Measurements from ENCODE around the gene CCDC157. TPM values are rescaled to one million over a fixed set of nuclear protein-coding genes. Genes with fewer than 3 reads are reported as not detected.

Gene CCDC157
- polyA plus RNA-seq (ENCODE audit: insufficient read length in 10 of 10): 1 to 10 TPM in 8 of 10 donors, under 1 TPM in 2; 0.80 to 1.9 (median 1.3) TPM
- long read RNA-seq, donor 1: 0 reads
- long read RNA-seq, donor 2: 0 reads
- long read RNA-seq, donor 3: 0 reads
- long read RNA-seq, donor 4: 0 reads
- long read RNA-seq, donor 5: 0 reads
- long read RNA-seq, donor 6: 0 reads
- long read RNA-seq, donor 7: 0 reads
- long read RNA-seq, donor 8, partial matches to known transcripts: 0 of 1 reads
- long read RNA-seq, donor 8, other reads (novel, unspliced or antisense): 0 of 1 reads
- long read RNA-seq, donor 9: 0 reads

DNA sequence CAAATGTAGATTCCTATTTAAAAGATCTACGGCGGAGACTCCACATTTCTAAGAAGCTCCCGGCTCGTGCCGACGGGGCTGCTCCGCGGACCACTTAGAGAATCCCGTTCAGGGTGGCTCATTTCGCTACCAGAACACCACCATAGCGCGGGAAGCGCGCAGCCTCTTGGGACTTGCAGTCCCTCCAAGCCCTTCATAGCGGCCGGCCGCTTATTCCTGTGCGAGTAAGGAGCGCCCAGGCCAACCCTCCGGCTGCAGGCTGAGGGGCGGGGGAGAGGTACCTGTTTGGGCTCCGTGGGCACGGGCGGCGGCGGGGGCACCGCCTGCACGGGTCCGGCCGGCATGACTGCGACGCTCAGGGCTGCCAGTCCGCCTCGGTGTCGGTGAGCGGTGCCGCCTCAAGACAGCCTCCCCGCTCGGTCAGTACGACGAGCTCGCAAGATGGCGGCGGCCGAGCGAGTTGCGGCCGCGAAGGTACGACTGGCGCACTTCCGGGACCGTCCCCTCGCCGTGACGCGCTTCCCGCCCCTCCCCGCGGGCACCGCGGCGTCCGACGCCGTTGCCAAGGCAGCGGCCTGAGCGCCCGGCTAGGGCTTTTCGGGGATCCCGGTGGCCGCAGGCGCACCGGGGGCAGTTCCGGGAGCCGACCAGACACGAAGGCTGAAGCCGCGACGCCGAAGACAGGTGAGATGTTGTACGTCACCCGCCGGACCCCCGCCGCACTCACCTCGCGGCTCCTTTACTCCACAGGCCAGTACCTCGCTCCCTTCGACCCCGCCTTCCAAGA is at the start of gene CCDC157, which contains the start of gene SF3A1:
TSS of gene CCDC157 (plus strand) at position 559 of the 787 bp plus-strand sequence. CDS start 8,994 bp downstream, outside the sequence.
TSS of gene SF3A1 (minus strand) at position 446 of the 787 bp plus-strand sequence. CDS start at position 344, 102 bp downstream.
- DNase-seq: peak; percentile 87 to 97 (median 94)

DNA sequence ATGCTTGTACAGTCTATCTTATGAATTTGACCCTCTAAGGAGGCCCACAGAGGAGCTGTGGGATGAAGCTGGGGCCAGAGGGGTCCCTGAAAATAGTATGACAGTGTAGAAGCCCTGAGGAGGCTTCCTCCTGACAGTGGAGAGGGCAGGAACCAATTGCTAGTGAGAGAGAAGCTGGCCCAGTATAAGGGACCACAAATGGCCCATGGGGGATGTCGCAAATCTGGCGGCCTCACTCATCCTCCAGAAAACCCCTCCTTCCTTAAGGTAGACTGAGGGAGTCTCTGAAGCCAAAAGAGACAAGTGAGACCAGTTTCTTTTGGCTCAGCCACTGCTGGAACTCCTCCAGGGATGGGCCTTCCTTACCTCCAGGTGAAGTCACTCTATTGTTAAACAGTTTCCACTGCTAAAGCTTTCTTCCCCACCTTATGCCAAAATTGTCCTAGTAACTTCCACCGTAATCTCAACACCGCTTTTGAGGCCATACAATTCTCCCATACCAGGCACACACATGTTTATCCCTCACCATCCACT is 49.7 kb upstream of the CCDC157 start:
- DNase-seq: no peak

DNA sequence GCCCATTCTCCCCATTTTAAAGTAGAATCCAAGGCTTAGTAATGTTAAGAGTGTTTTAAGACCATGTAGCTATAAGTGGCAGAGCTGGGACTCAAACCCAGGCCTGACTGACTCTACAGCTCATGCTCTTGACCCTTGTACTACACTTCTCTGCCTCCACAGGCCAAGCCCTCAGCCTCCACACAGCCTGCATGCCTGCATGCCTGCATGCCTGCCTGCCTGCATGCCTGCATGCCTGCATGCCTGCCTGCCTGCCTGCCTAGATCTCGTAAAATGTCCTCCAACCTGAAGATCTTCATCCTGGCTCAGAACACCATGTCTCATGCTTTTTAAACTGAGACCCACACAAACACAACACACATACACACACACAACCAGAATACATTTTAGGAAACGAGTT is 48.7 kb upstream of the CCDC157 start:
- DNase-seq: no peak

DNA sequence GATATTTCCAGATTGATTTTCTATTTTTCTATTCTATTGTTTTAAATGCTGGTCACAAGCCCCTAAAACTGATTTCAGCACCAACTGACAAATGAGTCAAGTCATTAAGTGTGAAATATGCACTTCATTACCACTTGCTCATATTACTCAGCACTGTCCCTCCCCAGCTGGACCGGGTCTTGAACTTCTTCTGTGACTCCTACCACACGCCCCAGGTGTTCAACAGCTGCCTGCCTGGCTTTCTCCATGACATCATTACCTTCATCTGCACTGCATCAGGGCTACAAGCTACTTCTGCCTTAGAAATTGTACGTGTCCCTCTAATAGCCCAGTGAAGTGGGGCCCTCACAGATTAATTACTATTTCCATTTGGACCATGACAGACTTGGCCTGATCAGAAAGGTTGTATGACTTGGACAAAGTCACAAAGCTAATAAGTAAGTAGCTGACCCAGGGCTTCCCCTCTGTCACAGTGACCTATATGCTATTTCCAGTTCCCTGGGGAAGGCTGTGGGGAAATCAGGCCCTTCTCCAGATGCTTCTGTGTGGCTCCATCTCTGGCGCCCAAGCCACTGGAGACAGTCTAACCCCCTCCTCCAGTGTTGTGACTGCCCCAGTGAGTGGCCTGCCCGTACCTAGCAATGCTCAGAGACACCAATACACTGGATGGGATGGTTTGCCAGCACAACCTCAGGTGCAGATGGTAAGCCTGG is 48.1 kb upstream of the CCDC157 start:
- no peak for DNase-seq

DNA sequence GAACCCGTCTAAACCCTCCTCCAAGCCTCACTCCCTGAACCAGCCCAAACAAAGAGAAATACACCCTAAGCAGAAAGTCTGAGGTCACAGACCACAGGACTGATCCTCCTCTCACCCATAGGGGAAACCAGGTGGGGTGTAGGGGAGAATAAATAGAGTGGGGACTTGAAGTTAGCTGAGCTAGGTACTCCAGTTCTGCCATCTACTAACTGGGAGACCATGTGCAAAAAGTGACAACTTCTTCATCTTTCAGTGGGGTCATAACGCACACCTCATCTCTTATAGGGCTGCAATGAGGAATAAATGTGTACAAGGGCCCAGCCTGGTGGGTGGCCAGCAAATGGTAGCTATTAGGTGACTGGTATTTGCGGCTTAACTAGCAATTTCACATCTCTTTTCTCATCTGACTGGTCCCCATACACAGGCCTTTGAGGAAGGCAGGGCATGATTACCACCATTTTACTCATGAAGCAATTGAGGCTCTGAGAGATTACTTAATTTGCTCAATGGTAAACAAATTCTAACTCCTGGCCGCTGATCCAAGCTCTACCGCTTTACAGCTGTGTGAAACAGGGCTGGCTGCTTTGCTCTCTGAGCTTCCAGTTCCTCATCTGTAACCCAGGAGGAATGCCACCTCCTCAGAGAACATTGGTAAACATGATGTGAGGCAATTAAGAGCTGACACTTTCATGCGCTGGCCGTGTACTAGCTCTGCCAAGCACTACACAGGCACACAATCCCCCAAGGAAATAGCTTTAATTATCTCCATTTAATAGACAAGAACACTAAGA is 46.7 kb upstream of the CCDC157 start:
- DNase-seq: no peak

DNA sequence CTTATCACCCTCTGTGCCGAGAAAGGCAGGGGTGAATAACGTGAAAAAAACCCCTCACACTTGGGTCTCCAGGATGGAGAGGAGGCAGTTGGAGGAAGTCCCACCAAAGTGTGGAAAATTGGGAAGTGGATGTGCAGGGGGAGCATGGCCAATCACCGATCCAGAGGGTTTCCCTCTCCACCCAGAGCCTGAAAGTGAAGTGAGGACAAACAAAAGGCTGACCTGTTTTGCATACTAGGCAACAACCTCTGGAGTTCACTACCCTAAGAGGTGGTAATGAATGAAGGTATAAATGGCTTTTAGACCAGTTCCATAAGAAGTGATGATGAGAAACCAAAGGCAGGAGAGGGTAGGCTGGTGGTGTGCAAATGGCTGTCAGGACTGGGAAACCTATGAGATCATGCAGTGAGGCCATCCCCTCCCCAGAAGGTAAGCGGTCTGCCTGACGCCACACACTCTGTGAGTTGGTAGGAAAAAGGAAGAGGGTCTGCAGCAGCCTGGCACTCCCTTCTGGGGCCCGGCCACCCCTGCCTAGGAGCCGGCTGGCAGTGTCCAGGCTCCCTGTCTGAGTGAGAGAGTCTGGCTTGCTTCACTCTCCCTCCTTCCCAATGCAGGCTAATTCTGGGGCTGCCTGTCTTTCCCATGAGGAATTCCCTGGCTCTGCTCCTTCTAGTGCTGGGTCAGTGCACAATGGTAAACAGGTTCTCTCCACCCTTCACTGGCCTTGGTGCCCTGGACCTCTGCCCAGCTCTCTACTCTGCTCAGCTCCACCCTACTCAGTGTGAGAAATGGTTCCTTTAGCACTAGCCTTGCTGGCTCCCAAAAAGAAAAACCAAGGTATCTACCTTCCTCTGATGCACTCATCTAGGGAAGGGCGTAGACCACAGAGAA is 45.7 kb upstream of the CCDC157 start:
- DNase-seq: no peak

DNA sequence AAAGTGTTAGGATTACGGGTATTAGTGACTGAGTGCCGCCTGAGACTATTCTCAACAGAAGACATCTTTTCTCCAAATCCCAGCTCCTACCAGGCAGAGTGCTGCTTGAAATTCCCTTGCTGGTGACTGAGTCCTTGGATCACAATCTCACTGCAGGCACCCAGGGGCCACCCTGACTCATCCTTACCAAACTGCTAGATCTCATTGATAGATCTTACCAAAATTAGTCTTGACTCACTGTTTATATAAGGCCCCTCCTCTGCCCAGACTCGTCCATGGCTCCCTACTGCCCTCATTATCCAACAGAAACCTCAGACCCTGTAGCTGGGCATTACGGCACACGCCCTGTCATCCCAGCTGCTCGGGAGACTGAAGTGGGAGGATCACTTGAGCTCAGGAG is 44.8 kb upstream of the CCDC157 start:
- no peak for DNase-seq

DNA sequence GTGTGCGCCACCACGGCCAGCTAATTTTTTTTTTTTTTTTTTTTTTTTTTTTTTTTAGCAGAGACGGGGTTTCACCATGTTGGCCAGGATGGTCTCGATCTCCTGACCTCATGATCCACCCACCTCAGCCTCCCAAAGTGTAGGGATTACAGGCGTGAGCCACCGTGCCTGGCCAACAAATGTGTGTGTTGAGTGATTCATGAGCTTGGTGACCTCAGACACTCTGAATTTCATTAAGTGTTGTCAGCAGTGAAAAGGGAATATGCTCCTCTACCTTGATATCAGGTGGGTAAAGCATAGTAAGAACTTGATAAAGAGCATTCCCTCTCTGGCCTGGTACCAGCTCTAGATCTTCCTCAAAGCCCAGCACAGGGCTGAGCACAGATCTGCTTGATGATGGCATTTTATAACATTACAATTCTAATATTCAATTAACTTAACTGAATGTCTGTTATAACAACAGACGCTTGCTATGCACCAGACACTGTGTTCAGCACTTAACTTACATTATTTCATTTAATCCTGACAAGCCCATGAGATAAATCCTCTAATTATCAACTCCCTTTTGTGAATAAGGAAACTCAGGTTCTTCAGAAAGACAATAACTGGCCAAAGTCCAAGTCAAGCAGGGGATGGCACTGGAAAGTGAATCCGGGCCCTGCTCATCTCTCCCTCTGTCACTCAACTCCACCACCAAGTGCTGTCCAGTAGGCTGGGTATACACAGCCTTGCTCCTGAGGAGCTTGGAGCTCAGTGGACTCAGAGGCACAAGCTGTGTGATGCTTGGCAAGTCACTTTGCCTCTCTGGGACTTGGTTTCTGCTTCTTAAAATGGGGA is 43.1 kb upstream of the CCDC157 start:
- no peak for DNase-seq

DNA sequence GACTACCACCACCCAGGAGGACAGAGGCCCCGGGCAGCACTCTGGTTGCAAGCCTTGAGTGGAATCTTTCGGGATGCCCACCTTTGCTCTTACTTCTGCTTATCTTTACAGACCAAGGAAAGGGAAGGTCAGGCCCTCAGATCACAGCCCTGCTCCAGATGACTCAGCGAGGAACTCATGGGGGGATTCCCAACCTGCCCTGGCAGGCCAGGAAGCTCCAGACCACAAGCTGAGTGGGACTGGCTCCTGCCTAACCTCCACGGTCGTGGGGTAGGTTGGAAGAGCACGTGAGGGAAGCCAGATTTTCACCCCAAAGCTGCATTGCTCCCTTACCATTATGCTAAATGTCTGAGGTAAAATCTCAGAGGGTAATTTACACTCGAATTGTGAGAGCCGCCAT is 41.9 kb upstream of the CCDC157 start:
- no peak for DNase-seq

DNA sequence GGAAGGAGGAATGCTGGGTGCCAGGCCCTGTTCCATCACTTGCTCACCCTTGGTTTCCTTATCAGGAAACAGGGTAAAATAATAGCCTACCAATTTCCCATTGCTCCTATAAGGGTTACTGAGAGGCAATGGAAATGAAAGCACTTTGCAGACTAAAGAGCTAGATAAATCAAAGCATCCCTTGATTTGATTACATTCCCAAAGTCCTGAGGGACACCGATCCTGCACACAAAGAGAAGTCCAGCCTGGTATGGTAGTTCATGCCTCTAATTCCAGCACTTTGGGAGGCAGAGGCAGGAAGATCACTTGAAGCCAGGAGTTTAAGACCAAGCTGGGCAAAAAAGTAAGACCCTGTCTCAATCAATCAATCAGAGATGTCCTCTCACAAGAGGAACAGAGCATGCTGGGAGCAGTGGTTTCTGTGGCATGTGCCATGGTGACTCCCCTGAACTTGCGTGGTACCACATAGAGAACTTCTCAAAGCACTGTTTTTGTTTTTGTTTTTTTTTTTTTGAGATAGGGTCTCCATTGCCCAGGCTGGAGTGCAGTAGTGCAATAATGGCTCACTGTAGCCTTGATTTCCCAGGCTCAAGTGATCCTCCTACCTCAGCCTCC is 40.7 kb upstream of the CCDC157 start:
- no peak for DNase-seq

DNA sequence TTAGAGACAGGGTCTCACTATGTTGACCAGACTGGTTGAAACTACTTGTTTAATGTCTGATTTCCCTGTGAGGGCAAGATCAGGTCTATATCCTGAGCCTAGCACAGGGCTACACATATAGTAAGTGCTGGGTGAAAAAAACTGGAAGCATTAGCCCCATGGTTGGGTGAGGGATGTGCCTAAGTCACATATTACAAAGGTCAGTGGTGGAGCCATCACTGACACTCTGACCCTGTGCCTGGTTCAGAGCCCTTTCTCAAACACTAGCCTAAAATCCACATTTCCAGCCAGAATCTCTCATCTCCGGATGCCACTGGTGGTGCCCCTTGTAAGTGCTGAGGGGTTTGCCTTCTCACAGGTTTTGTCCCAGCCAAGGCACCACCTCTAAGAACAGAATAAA is 39.0 kb upstream of the CCDC157 start:
- DNase-seq: no peak

DNA sequence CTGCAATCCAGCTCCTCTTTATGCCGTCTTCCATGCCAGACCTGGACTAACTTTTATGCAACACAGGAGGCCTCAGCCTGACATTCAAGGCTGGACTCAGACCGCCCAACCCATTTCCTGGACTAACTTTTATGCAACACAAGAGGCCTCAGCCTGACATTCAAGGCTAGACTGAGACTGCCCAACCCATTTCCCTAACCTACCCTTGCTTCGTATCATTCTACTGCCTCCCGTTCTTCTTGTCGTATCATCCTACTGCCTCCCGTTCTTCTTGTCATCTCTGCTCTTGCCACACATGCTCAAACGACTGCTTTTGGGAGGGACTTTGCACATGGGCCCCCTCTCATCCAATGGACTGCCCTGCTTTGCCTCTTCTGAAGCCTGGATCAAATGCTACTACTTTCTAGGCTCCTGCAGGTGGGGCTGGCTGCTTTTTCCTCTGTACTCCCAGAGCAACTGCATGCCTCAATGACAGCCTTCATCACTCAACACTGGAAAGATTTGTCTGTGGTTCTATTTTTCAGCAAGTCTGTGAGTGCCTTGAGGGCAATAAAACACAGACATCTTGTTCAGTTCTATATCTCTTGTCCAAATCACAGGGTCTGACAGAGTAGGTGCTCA is 37.9 kb upstream of the CCDC157 start:
- no peak for DNase-seq

DNA sequence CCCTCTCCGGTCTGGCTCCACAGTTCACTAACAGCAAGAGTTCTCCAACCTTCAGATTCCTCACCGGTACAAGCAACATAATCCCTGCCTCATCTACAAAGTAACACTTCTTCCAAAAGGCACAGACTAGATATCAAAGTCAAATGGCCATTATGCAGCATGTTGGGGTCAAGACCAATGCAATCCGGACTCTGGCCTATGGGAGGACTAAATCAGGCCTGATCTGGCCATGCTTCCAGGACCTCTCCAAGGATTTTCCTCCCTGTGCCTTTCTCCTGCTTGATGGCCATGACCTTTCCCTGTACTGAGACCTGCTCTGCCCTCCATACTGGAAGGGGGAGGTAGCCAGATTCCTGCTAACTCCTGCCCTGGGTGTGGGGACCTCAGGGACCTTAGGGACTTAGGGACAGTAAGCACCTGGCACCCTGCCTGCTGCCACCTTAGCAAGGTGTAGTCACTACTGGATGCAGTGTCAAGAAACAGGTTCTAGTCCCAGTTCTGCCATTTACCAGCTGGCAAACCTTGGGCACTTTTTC is 36.7 kb upstream of the CCDC157 start:
- DNase-seq: no peak

DNA sequence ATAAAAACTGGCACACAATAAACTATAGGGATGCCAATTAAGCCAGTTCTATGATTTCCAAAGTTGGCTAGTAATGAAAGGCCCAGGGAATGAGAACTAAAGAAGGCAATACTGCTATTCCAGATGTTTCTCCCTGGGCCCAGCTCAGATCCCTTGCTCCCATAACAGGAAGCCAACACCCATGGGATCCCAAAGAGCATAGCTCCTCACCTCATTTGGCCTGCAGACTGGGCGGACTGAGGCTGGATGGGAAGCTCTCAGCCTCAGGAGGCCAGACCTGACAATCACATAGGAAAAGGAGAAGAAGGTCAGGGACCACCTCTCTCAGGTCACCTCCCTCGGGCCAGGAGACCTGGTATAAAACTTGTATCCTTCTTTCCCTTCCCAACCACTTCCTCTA is 35.3 kb upstream of the CCDC157 start:
- DNase-seq: no peak

DNA sequence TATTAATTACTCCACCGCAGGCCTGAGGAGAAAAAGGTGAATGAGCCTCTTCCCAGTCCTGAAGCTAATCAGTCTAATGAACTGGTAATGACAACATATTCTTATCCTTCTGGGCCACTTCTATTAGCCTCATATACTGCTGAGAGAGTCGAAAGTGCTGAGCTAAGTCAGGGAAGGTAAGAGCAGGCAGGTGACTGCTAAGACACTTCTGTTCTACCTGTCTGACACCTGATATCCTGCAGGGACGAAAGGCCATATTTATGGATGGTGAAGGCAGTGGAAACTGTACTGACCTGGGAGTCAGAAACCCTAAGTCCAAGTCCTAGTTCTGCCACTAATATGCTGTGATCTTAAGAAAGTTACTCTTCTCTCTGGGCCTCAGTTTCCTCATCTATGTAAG is 33.6 kb upstream of the CCDC157 start:
- DNase-seq: no peak

DNA sequence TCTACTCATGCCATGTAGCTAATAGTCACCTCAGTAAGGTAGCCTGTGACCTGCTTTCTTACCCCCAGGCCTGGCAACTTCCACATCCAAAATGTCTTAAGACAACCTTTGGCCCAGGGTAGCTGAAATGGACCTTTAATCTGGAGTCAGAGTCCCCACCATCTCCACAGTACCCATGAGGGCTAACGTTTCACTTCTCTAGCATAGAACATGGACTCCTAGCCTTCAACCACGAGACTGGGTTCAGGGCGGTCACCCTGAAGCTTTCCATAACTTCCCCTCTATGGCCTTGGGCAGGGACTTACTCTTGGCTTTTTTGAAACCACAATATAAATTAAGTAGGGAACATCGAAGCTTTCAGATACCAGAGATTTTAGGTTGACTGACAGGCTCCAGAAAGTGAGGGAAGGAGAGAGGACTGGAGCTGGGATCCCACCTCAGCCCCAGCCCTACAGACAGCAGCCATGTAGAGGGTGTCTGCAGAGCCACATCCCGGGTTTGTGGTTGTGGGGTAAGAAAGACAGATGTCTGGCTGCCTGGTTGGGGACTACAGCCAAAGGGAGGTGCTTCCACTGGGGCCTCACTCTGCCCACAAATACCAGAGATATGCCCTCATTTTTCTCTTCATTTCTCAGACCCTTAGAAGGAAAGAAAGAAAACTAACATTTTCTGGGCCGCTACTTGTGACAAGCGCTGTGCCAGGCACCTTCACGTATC is 32.6 kb upstream of the CCDC157 start:
- DNase-seq: no peak

DNA sequence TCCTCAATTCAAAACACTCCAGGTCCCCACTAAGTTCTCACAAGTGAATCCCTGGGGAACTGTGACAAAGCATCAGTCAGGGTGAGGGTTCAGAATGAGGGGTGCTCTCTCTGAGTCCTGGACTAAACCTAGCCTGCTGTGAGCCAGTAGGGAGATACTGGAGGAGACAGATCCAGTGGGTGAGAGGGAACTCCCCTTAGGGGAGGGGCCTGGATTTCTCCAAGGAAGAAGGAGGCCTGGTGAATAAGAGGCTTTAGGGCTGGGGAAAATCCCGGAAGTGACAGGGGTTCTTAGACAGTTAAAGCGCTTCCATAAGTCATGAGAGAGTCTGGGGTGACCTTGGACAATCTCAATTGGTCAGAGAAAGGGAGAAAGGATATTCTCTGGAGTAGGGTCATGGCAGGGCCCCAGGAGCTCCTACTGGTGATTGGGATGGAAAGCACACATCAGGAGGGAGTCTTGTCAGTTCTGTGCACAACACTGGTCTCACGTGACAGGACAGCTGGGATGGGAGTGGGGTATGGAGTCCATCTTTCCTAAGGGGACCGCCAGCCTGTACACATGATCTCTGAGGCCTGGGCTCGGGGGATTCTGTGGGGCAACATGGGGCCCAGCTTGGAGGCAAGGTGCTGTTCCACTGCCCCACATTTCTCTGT is 31.6 kb upstream of the CCDC157 start:
- peak in 1 of 3 donors; percentile 44 for DNase-seq

All from muscle of back (tissue), 13 donors.